ENCODE results near the gene CNOT1. TPM values are rescaled to one million over a fixed set of nuclear protein-coding genes. Genes with fewer than 3 reads are reported as not detected.

CNOT1 gene
- total RNA-seq, 1 experiment from 2014 or later, result 230 TPM

- Histone ChIP-seq H2AFZ (ENCODE audit: low read depth, low read length, poor library complexity, severe bottlenecking) (no peak overlapping the region), H3K4me1 (ENCODE audit: control insufficient read depth in 1 of 2, insufficient read depth in 2 of 2, low read length in 2 of 2) (peaks cover 4 to 28% of the 10 kb centered on the region in 2 experiments; a peak in 3 of 4 replicates), H3K4me3 (replicated peaks in 1 of 2; ENCODE audit: low read depth in 1 of 2, low read length in 2 of 2) (no peak overlapping the region), H3K9me2 (ENCODE audit: insufficient read depth) (no peaks in the 10 kb centered on the region), H3K27ac (ENCODE audit: low read depth, low read length) (no peak overlapping the region), H3K36me3 (ENCODE audit: control insufficient read depth in 1 of 2, insufficient read depth in 2 of 2, low read length in 2 of 2) (no peaks in the 10 kb centered on the region), H3K4me2 (ENCODE audit: low read length) (no peak overlapping the region), H3K27me3 (ENCODE audit: insufficient read depth, low read length) (no peaks in the 10 kb centered on the region), H3K9ac (ENCODE audit: low read length) (no peak overlapping the region), H3K79me2 (ENCODE audit: insufficient read depth, low read length) (no peaks in the 10 kb centered on the region), H4K20me1 (ENCODE audit: insufficient read depth) (no peaks in the 10 kb centered on the region), H3K9me3 (ENCODE audit: control insufficient read depth in 1 of 2, insufficient read depth in 1 of 2, low read depth in 1 of 2, low read length in 2 of 2) (no peaks in the 10 kb centered on the region)
- CTCF ChIA-PET, result no interaction called here
- no TSS peak for BruUV-seq (replicated peaks)
- POLR2A ChIA-PET, result no interaction called here
- TF ChIP-seq ZNF274 (IDR thresholded peaks at IDR 0.05; ENCODE audit: low read depth, low read length) (no peak), CEBPB (IDR thresholded peaks at IDR 0.05; ENCODE audit: low read depth) (no peak), TCF7L2 (IDR thresholded peaks at IDR 0.05; ENCODE audit: borderline replicate concordance, extremely low read depth, insufficient read depth, insufficient read length) (no peak), RAD21 (IDR thresholded peaks at IDR 0.05; ENCODE audit: low read depth) (no peak), MAX (IDR thresholded peaks at IDR 0.05) (no peak), EGR1 (IDR thresholded peaks at IDR 0.05; ENCODE audit: low read depth) (no peak), EZH2phosphoT487 (IDR thresholded peaks at IDR 0.05; ENCODE audit: borderline replicate concordance) (no peak), CTCF (IDR thresholded peaks at IDR 0.05 in 2 of 3, conservative IDR thresholded peaks at IDR 0.05 in 1 of 3; ENCODE audit: borderline replicate concordance in 1 of 3, insufficient read depth in 1 of 3, low read depth in 2 of 3, low read length in 2 of 3) (no peak), EZH2 (IDR thresholded peaks at IDR 0.05) (no peak), CBX3 (IDR thresholded peaks at IDR 0.05; ENCODE audit: low read depth) (no peak), JUND (IDR thresholded peaks at IDR 0.05) (no peak), ZFX (IDR thresholded peaks at IDR 0.05) (no peak), SIN3A (IDR thresholded peaks at IDR 0.05; ENCODE audit: low read depth) (no peak)
- ATAC-seq (no peak), DNase-seq (ENCODE audit: low read depth, low spot score) (no peak)
- intact Hi-C loops (cut with micrococcal nuclease), result no loop called here
- RAD21 ChIA-PET (ENCODE audit: low non-redundant PET in 1 of 2, low total read pairs in 2 of 2, uncharacterized antibody in 2 of 2, unreplicated experiment in 2 of 2), result no interaction called here
These were observed 126.3 kb downstream of the CNOT1 start for GRCh38 chr16:58503166-58503862.

Measured in HCT116 (cell line).